Duodenal mucosa (tissue), 2 donors: ENCODE data around the gene ZDBF2.
"Not testable (repeated sequence)": the region's sequence is repeated elsewhere in the genome, so short reads cannot be mapped to it uniquely, and the experiment has no call there.

Experiments
- H3K27ac ChIP-seq: one replicate; pipeline ENCODE4 v1.7.0; 2013; ENCODE audit warnings: low read depth, low read length
- H3K27me3 ChIP-seq, 2 donors: one replicate each; pipeline ENCODE4 v1.7.0; 2013; ENCODE audit warnings: low read length in 2 of 2, control low read depth in 1 of 2; ENCODE audit not compliant: insufficient read depth in 2 of 2, control insufficient read depth in 1 of 2
- H3K36me3 ChIP-seq, 2 donors: one replicate each; pipeline ENCODE4 v1.7.0; 2013; ENCODE audit warnings: low read length in 2 of 2, control low read depth in 1 of 2; ENCODE audit not compliant: insufficient read depth in 2 of 2, control insufficient read depth in 1 of 2
- H3K4me1 ChIP-seq, 2 donors: one replicate each; pipeline ENCODE4 v1.7.0; 2013; ENCODE audit warnings: low read length in 2 of 2, control low read depth in 1 of 2; ENCODE audit not compliant: insufficient read depth in 2 of 2, control insufficient read depth in 1 of 2
- H3K4me3 ChIP-seq, 2 donors: one replicate each; pipeline ENCODE4 v1.7.0; 2013; ENCODE audit warnings: low read length in 2 of 2, low read depth in 1 of 2
- H3K9ac ChIP-seq, 2 donors: one replicate each; pipeline ENCODE4 v1.7.0; 2013; ENCODE audit warnings: low read length in 2 of 2, low read depth in 1 of 2
- H3K9me3 ChIP-seq, 2 donors: one replicate each; pipeline ENCODE4 v1.7.0; 2013; ENCODE audit warnings: low read length in 2 of 2, control low read depth in 1 of 2; ENCODE audit not compliant: control insufficient read depth in 1 of 2

Gene ZDBF2

DNA sequence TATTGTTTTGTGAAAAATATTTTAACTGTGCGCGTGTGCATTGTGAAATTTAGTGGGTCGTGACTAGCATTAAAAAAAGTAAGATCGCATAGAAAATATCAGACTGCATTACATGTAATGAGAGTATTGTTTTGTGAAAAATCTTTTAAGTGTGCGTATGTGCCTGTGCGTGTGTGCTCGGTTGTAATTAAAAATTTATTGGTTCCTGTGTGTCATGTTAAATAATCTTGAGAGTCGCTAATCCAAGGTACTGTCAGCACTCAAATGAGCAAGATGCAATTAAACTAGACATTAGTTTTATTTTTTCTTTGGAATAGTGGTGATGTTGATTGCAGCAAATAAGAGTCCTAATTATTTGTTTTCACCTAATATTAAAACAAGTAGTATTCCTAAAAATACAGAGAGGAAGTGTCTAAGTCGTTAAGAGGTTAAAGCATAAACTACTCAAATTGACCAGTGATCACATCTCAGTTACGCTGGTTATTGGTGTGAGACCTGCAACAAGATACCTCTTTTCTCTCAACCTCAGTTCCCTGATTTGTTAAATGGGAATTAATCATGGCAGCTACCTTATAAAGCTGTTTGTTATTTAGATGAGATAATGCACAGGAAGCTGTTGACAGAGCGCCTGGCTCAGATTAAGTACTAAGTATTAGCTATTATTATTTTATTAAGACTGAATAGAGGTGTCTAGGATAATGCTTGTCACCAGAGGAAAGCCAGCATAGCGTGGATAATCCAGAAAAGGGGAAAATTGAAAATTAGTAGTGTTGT is 1.9 kb downstream of the ZDBF2 start:
- H3K9me3 ChIP-seq: no peaks in the 10 kb centered on the region
- peaks cover 0 to 9% of the 10 kb centered on the region in 2 donors for H3K4me1 ChIP-seq
- peaks cover 17 to 48% of the 10 kb centered on the region in 2 donors for H3K27me3 ChIP-seq
- no peak overlapping the region for H3K27ac ChIP-seq
- H3K9ac ChIP-seq: no peak overlapping the region
- H3K36me3 ChIP-seq: no peaks in the 10 kb centered on the region
- peak overlapping the region in 1 of 2 donors; percentile 24 for H3K4me3 ChIP-seq

DNA sequence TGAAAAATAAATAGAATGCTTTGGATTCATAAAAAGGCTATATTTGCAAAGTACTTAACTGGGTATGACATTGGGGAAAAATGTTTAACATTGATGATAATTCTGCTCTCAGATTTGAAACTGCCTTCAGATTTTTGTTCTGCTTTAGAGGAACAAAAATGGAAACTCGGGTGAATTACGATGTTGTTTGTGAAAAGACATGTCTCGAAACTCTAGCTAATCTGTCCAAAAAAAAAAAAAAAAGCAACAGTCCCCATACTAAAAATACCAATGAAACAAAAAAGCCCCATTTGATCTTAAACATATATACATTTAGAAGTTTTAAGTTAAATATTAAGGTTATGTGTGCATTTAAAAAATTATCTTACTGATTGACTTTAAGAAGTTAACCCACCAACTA is 3.0 kb downstream of the ZDBF2 start:
- Histone ChIP-seq H3K36me3 (no peaks in the 10 kb centered on the region), H3K4me1 (peaks cover 0 to 9% of the 10 kb centered on the region in 2 donors), H3K27ac (no peak overlapping the region), H3K4me3 (no peak overlapping the region), H3K27me3 (peaks cover 16 to 47% of the 10 kb centered on the region in 2 donors), H3K9me3 (no peaks in the 10 kb centered on the region), H3K9ac (no peak overlapping the region)

DNA sequence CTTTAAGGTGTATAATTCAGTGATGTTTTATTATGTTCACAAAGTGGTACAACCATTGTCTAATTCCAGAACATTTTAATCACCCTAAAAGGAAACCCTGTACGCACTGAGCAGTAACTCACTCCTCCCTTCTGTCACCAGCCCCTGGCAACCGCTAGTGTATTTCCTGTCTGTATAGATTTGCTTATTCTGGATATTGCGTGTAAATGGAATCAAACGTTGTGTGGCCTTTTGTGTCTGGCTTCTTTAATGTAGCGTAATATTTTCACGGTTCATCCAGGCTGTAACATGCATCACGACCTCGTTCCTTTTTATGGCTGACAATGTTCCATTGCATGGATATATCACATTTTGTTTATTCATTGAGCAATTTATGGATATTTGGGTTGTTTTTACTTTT is 8.3 kb downstream of the ZDBF2 start:
- no peaks in the 10 kb centered on the region for H3K4me1 ChIP-seq
- no peak overlapping the region for H3K9ac ChIP-seq
- no peaks in the 10 kb centered on the region for H3K36me3 ChIP-seq
- H3K27me3 ChIP-seq: peaks cover 0 to 9% of the 10 kb centered on the region in 2 donors
- no peaks in the 10 kb centered on the region for H3K9me3 ChIP-seq
- H3K4me3 ChIP-seq: no peak overlapping the region
- no peak overlapping the region for H3K27ac ChIP-seq

DNA sequence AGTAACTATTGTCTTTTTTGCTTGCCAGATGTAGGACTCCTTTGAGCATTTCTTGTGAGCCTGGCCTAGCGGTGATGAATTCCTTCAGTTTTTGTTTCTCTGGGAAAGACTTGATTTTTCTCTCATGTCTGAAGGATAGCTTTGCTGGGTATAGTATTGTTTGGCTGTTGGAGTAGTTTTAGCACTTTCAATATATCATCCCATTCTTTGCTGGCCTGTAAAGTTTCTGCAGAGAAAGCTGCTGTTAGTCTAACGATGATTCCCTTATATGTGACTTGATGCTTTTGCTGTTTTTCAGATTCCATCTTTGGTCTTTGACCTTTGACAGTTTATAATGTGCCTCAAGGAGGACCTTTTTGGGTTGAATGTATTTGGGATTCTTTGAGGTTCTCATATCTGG is 12.7 kb downstream of the ZDBF2 start:
- no peaks in the 10 kb centered on the region for H3K4me1 ChIP-seq
- H3K27me3 ChIP-seq: no peaks in the 10 kb centered on the region
- no peaks in the 10 kb centered on the region for H3K9me3 ChIP-seq
- no peak overlapping the region for H3K4me3 ChIP-seq
- H3K9ac ChIP-seq: no peak overlapping the region
- H3K27ac ChIP-seq: no peak overlapping the region
- H3K36me3 ChIP-seq: no peaks in the 10 kb centered on the region

DNA sequence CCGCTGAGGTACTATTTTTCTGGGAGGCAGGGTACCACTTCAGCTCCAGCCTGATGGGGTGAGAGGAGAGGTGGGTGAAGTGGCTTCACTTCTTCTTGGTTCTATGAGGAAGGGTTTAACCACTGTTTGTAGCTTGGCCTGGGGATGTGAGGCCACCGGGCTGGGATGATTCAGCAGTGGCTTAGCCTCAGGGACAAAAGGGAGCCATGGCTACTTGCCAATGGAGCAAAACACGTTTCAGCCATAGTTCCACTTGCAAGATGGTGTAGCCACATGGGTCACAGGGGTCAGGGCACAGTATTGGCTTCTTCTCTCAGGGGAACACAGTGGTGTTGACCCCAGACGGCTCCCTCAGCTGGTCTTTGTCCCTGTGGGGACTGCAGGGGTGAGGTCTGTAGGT is 14.9 kb downstream of the ZDBF2 start:
- Histone ChIP-seq H3K36me3 (no peaks in the 10 kb centered on the region), H3K27me3 (no peaks in the 10 kb centered on the region), H3K4me3 (no peak overlapping the region), H3K9me3 (no peaks in the 10 kb centered on the region), H3K27ac (no peak overlapping the region), H3K4me1 (no peaks in the 10 kb centered on the region), H3K9ac (no peak overlapping the region)

DNA sequence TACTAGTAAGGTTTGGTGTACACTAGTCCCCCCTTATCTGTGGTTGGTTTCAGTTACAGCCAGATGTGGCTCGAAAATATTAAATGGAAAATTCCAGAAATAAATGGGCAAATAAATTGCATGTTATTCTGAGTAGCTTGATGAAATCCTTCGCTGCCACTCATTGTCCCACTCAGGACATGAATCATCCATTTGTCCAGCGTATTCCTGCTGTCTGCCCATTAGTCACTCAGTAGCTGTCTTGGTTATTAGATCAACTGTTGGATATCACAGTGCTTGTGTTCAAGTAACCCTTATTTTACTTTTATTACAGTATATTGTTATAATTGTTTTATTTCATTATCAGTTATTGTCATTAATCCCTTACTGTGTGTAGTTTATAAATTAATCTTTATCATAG is 21.7 kb downstream of the ZDBF2 start:
- Histone ChIP-seq H3K27me3 (no peaks in the 10 kb centered on the region), H3K9ac (no peak overlapping the region), H3K4me1 (no peaks in the 10 kb centered on the region), H3K36me3 (no peaks in the 10 kb centered on the region), H3K9me3 (no peaks in the 10 kb centered on the region), H3K27ac (no peak overlapping the region), H3K4me3 (no peak overlapping the region)

DNA sequence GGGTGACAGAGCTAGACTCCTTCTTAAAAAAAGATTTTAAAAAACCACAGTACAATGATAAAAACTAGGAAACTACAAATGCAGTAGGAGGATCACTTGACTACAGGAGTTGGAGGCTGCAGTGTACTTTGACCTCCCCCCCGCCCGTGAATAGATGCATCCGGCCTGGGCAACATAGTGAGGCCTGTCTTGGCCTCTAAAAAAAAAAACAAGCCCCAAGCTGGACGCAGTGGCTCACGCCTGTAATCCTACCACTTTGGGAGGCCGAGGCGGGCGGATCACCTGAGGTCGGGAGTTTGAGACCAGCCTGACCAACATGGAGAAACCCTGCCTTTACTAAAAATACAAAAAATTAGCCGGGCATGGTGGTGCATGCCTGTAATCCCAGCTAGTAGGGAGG is 25.1 kb downstream of the ZDBF2 start:
- not testable (repeated sequence) for H3K27ac ChIP-seq, H3K4me1 ChIP-seq, H3K9ac ChIP-seq, H3K36me3 ChIP-seq, H3K27me3 ChIP-seq, H3K9me3 ChIP-seq, H3K4me3 ChIP-seq

DNA sequence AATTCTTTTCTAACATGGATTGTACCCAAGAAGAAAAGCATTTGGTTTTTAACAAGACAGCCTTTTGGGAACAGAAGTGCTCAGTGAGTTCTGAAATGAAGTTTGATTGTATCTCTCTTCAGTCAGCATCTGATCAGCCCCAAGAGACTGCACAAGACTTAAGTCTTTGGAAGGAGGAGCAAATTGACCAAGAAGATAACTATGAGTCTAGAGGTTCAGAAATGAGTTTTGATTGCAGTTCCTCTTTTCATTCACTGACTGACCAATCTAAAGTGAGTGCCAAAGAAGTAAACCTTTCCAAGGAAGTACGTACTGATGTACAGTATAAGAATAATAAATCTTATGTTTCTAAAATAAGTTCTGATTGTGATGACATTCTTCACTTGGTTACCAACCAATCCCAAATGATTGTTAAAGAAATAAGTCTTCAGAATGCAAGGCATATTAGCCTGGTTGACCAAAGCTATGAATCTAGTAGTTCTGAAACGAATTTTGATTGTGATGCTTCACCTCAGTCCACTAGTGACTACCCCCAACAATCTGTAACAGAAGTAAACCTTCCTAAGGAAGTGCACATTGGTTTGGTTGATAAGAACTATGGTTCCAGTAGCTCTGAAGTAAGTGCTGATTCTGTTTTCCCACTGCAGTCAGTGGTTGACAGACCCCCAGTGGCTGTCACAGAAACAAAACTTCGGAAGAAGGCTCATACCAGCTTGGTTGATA is 31.2 kb downstream of the ZDBF2 start:
- Histone ChIP-seq H3K36me3 (no peaks in the 10 kb centered on the region), H3K27me3 (no peaks in the 10 kb centered on the region), H3K4me1 (no peaks in the 10 kb centered on the region), H3K27ac (no peak overlapping the region), H3K9ac (no peak overlapping the region), H3K4me3 (no peak overlapping the region), H3K9me3 (no peaks in the 10 kb centered on the region)

DNA sequence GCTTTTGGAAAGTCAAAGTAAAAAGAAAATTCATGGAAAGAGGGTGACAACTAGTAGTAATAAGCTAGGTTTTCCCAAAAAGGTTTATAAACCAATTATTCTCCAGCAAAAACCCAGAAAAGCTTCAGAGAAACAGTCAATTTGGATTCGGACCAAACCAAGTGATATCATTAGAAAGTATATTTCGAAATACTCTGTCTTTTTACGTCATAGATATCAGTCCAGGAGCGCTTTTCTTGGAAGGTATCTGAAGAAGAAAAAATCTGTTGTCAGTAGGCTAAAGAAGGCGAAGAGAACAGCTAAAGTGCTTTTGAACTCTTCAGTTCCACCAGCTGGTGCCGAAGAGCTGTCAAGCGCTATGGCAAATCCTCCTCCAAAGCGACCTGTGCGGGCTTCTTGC is 36.6 kb downstream of the ZDBF2 start:
- no peak overlapping the region for H3K27ac ChIP-seq
- no peaks in the 10 kb centered on the region for H3K4me1 ChIP-seq
- no peaks in the 10 kb centered on the region for H3K27me3 ChIP-seq
- no peaks in the 10 kb centered on the region for H3K9me3 ChIP-seq
- H3K4me3 ChIP-seq: no peak overlapping the region
- no peaks in the 10 kb centered on the region for H3K36me3 ChIP-seq
- no peak overlapping the region for H3K9ac ChIP-seq

DNA sequence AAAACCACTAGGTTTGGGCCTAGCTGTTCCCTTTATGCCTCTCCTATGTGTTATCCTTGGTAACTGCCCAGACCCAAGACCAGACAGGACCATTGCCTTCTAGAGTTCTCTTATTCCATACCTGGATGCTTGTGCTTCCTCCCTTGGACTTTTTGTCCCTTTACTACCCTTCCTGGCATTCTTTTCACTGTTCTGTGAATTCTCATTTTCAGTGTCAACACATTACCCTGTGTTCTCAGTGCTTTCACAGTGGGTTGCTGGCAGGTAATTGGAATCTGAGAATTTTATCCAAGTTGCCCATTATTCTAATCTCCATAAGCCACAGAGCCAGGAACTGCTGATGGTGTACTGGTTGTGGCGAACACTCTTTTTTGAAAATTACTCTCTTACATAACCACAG is 41.7 kb downstream of the ZDBF2 start:
- Histone ChIP-seq H3K4me3 (no peak overlapping the region), H3K9me3 (peaks cover 0 to 10% of the 10 kb centered on the region in 2 donors), H3K27ac (no peak overlapping the region), H3K27me3 (no peaks in the 10 kb centered on the region), H3K9ac (no peak overlapping the region), H3K36me3 (no peaks in the 10 kb centered on the region), H3K4me1 (no peaks in the 10 kb centered on the region)
